GM19193 (cell line): ENCODE results near the gene CFHR2.
"Not testable (repeated sequence)": the region's sequence is repeated elsewhere in the genome, so short reads cannot be mapped to it uniquely, and the experiment has no call there.

Experiments used
- POLR2A ChIP-seq: IDR thresholded peaks from 4 replicates; pipeline ENCODE4 v1.6.1; 2011; ENCODE audit not compliant: insufficient read depth, insufficient read length; ENCODE audit errors: extremely low read depth

CFHR2 gene

GRCh38 chr1:196943568-196943967 is at the start of gene CFHR2:
TSS of gene CFHR2 (plus strand) at chr1:196943738. CDS start at chr1:196943881, 143 bp downstream.
- not testable (repeated sequence) for TF ChIP-seq POLR2A

- no peak for TF ChIP-seq POLR2A
Observed at GRCh38 chr1:196896355-196896754, 47.2 kb upstream of the CFHR2 start.

- no peak for TF ChIP-seq POLR2A
Observed at GRCh38 chr1:196897158-196897828, 46.2 kb upstream of the CFHR2 start.

GRCh38 chr1:196902344-196902743 is 41.2 kb upstream of the CFHR2 start:
- no peak for TF ChIP-seq POLR2A

- no peak for TF ChIP-seq POLR2A
Observed at GRCh38 chr1:196910215-196910614, 33.3 kb upstream of the CFHR2 start.

GRCh38 chr1:196933531-196934189 is 9.9 kb upstream of the CFHR2 start:
- no peak for TF ChIP-seq POLR2A

GRCh38 chr1:196951711-196952394 is 8.3 kb downstream of the CFHR2 start:
- no peak for TF ChIP-seq POLR2A

GRCh38 chr1:196954778-196955177 is 11.2 kb downstream of the CFHR2 start:
- TF ChIP-seq POLR2A, result no peak

- TF ChIP-seq POLR2A, result no peak
Observed at GRCh38 chr1:196955926-196956325, 12.4 kb downstream of the CFHR2 start.

- TF ChIP-seq POLR2A, result no peak
Observed at GRCh38 chr1:196960854-196961253, 17.3 kb downstream of the CFHR2 start.

GRCh38 chr1:196970182-196970581 is 26.6 kb downstream of the CFHR2 start:
- TF ChIP-seq POLR2A, result no peak

GRCh38 chr1:196976278-196976677 is 32.7 kb downstream of the CFHR2 start:
- TF ChIP-seq POLR2A, result no peak

- TF ChIP-seq POLR2A, result no peak
Observed at GRCh38 chr1:196977278-196977677, 33.7 kb downstream of the CFHR2 start, which contains the start of gene CFHR5. TSS of gene CFHR5 (plus strand) at chr1:196977556. CDS start at chr1:196977665, 109 bp downstream.

GRCh38 chr1:196980859-196981258 is 37.3 kb downstream of the CFHR2 start:
- no peak for TF ChIP-seq POLR2A

GRCh38 chr1:196993916-196994315 is 50.4 kb downstream of the CFHR2 start:
- no peak for TF ChIP-seq POLR2A

GRCh38 chr1:196997423-196997822 is 53.9 kb downstream of the CFHR2 start:
- TF ChIP-seq POLR2A, result no peak

- TF ChIP-seq POLR2A, result no peak
Observed at GRCh38 chr1:197001828-197002227, 58.3 kb downstream of the CFHR2 start.

GRCh38 chr1:197003132-197003531 is 59.6 kb downstream of the CFHR2 start:
- TF ChIP-seq POLR2A, result no peak
